ENCODE data around the gene ADRA1B.

The ADRA1B gene

DNA sequence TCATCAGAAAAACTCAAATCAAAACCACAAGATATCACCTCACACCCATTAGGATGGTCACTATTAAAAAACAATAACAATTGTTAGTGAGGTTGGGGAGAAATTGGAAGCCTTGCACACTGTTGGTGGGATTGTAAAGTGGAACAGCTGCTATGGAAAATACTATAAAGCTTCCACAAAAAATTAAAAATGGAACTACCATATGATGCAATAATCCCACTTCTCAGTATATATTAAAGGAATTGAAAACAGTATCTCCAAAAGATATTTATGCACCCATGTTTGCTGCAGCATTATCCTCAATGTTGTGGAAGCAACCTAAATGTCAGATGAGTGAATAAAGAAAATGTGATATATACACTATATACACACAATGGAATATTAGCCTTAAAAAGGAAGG lies 14.5 kb upstream of the ADRA1B start:
- no peaks in the 10 kb centered on the region for H4K20me1 ChIP-seq (ENCODE audit: insufficient read depth)
- no peak overlapping the region for H3K4me2 ChIP-seq
- TF ChIP-seq, protein P1, sequence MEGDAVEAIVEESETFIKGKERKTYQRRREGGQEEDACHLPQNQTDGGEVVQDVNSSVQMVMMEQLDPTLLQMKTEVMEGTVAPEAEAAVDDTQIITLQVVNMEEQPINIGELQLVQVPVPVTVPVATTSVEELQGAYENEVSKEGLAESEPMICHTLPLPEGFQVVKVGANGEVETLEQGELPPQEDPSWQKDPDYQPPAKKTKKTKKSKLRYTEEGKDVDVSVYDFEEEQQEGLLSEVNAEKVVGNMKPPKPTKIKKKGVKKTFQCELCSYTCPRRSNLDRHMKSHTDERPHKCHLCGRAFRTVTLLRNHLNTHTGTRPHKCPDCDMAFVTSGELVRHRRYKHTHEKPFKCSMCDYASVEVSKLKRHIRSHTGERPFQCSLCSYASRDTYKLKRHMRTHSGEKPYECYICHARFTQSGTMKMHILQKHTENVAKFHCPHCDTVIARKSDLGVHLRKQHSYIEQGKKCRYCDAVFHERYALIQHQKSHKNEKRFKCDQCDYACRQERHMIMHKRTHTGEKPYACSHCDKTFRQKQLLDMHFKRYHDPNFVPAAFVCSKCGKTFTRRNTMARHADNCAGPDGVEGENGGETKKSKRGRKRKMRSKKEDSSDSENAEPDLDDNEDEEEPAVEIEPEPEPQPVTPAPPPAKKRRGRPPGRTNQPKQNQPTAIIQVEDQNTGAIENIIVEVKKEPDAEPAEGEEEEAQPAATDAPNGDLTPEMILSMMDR (conservative IDR thresholded peaks at IDR 0.05; ENCODE audit: low read depth, low read length): no peak
- no peak overlapping the region for H3K9ac ChIP-seq
- no peaks in the 10 kb centered on the region for H3K79me2 ChIP-seq (ENCODE audit: insufficient read depth, low read depth)
- H3K36me3 ChIP-seq (ENCODE audit: insufficient read depth): no peaks in the 10 kb centered on the region
- no peak overlapping the region for H3K4me3 ChIP-seq (IDR thresholded peaks at IDR 0.05; ENCODE audit: insufficient read depth, low read depth, low read length)
- no peaks in the 10 kb centered on the region for H3K27me3 ChIP-seq (ENCODE audit: insufficient read depth, low read depth)
- H2AFZ ChIP-seq (ENCODE audit: low read depth): no peak overlapping the region
- H3K27ac ChIP-seq: no peak overlapping the region
- peaks cover 4% of the 10 kb centered on the region for H3K4me1 ChIP-seq (ENCODE audit: low read depth, poor library complexity, severe bottlenecking)

- no peaks in the 10 kb centered on the region for H3K27me3 ChIP-seq (ENCODE audit: insufficient read depth, low read depth)
- H3K4me1 ChIP-seq (ENCODE audit: low read depth, poor library complexity, severe bottlenecking): peaks cover 4% of the 10 kb centered on the region
- no peak overlapping the region for H3K27ac ChIP-seq
- no peaks in the 10 kb centered on the region for H3K79me2 ChIP-seq (ENCODE audit: insufficient read depth, low read depth)
- H4K20me1 ChIP-seq (ENCODE audit: insufficient read depth): no peaks in the 10 kb centered on the region
- no peak overlapping the region for H3K9ac ChIP-seq
- no peaks in the 10 kb centered on the region for H3K36me3 ChIP-seq (ENCODE audit: insufficient read depth)
- H3K4me2 ChIP-seq: no peak overlapping the region
- TF ChIP-seq, protein P1 (conservative IDR thresholded peaks at IDR 0.05; ENCODE audit: low read depth, low read length): no peak
- H2AFZ ChIP-seq (ENCODE audit: low read depth): no peak overlapping the region
- H3K4me3 ChIP-seq (IDR thresholded peaks at IDR 0.05; ENCODE audit: insufficient read depth, low read depth, low read length): no peak overlapping the region
Measured at GRCh38 chr5:159902444-159903121, 13.7 kb upstream of the ADRA1B start.

- H3K4me3 ChIP-seq (IDR thresholded peaks at IDR 0.05; ENCODE audit: insufficient read depth, low read depth, low read length): no peak overlapping the region
- no peaks in the 10 kb centered on the region for H3K79me2 ChIP-seq (ENCODE audit: insufficient read depth, low read depth)
- TF ChIP-seq, protein P1 (conservative IDR thresholded peaks at IDR 0.05; ENCODE audit: low read depth, low read length): no peak
- peaks cover 4% of the 10 kb centered on the region for H3K4me1 ChIP-seq (ENCODE audit: low read depth, poor library complexity, severe bottlenecking)
- no peak overlapping the region for H3K9ac ChIP-seq
- no peak overlapping the region for H2AFZ ChIP-seq (ENCODE audit: low read depth)
- no peaks in the 10 kb centered on the region for H3K36me3 ChIP-seq (ENCODE audit: insufficient read depth)
- H3K27me3 ChIP-seq (ENCODE audit: insufficient read depth, low read depth): no peaks in the 10 kb centered on the region
- no peak overlapping the region for H3K4me2 ChIP-seq
- no peaks in the 10 kb centered on the region for H4K20me1 ChIP-seq (ENCODE audit: insufficient read depth)
- no peak overlapping the region for H3K27ac ChIP-seq
Measured at GRCh38 chr5:159903131-159903530, 13.2 kb upstream of the ADRA1B start.

DNA sequence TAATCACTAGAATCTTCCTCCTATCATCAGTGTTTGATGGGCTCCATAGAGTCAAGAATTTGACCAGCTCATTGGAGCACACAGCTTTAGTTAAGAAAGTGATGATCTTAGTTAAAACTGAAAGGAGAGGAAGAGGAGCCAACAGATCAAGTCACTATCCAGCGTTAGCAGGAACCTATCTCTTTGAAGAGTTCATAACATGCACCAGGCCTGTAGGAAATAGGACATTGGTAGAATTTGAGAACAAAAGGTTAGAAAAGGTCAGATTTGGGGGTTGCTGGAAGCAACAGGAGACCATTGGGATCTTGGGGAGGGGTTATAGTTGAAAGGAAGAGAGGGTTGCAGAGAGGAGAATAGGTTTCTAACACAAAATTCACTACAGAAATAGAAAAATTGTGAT lies 11.4 kb upstream of the ADRA1B start:
- H3K9ac ChIP-seq: no peak overlapping the region
- no peak overlapping the region for H3K4me2 ChIP-seq
- H2AFZ ChIP-seq (ENCODE audit: low read depth): no peak overlapping the region
- H3K27me3 ChIP-seq (ENCODE audit: insufficient read depth, low read depth): no peaks in the 10 kb centered on the region
- peaks cover 4% of the 10 kb centered on the region for H3K4me1 ChIP-seq (ENCODE audit: low read depth, poor library complexity, severe bottlenecking)
- no peak overlapping the region for H3K27ac ChIP-seq
- H4K20me1 ChIP-seq (ENCODE audit: insufficient read depth): no peaks in the 10 kb centered on the region
- no peaks in the 10 kb centered on the region for H3K79me2 ChIP-seq (ENCODE audit: insufficient read depth, low read depth)
- TF ChIP-seq, protein P1 (conservative IDR thresholded peaks at IDR 0.05; ENCODE audit: low read depth, low read length): no peak
- H3K4me3 ChIP-seq (IDR thresholded peaks at IDR 0.05; ENCODE audit: insufficient read depth, low read depth, low read length): no peak overlapping the region
- H3K36me3 ChIP-seq (ENCODE audit: insufficient read depth): no peaks in the 10 kb centered on the region

Measured in KMS-11 (cell line).